Lower leg skin (tissue), 4 donors: Measurements from ENCODE around the gene PHTF2. TPM values are rescaled to one million over a fixed set of nuclear protein-coding genes. Genes with fewer than 3 reads are reported as not detected.

Experiments
- DNase-seq, 2 donors: peaks; one replicate each; pipeline ENCODE4 v3.0.0-alpha.2; 2019; ENCODE audit warnings: low spot score in 2 of 2
- H3K4me3 ChIP-seq: fragments of 200-600 bp; sonication (generic); 2 replicates; pipeline ENCODE4 v1.5.1; 2017; ENCODE audit warnings: mild to moderate bottlenecking, low read depth; ENCODE audit not compliant: poor library complexity, severe bottlenecking
- POLR2A ChIP-seq, 2 donors: fragments of 450-650 bp; IDR thresholded peaks; one replicate each; pipeline ENCODE4 v1.6.1; 2016 to 2017; ENCODE audit warnings: antibody characterized with exemption in 2 of 2, mild to moderate bottlenecking in 1 of 2, moderate library complexity in 1 of 2
- WGBS, 2 donors: methylation state at CpG; one replicate each; pipeline ENCODE4 v1.1.5; 2018; 5-methylcytosine and 5-hydroxymethylcytosine counted together
- intact Hi-C: fragments of 100-400 bp; cut with DNase I; formaldehyde crosslinking; loops from one replicate; pipeline ENCODE4 v1.15.0; 2023; ENCODE audit warnings: low total_unique reads
- total RNA-seq, 4 donors: library from RNA; depleted of rRNA; stranded (reverse); fragments of >200 nt; gene quantifications; one replicate each; pipeline ENCODE4 v1.1.0, GENCODE V29; 2016
- TF ChIP-seq, protein P1 (sequence below), 3 donors: fragments of 450-650 bp; IDR thresholded peaks; one replicate each; pipeline ENCODE4 v1.5.1; 2016; ENCODE audit warnings: antibody characterized with exemption in 3 of 3, mild to moderate bottlenecking in 3 of 3, moderate library complexity in 2 of 3

PHTF2 gene
- total RNA-seq, 4 donors from 2014 or later = 6.9 to 11.9 (median 9.8) TPM

DNA sequence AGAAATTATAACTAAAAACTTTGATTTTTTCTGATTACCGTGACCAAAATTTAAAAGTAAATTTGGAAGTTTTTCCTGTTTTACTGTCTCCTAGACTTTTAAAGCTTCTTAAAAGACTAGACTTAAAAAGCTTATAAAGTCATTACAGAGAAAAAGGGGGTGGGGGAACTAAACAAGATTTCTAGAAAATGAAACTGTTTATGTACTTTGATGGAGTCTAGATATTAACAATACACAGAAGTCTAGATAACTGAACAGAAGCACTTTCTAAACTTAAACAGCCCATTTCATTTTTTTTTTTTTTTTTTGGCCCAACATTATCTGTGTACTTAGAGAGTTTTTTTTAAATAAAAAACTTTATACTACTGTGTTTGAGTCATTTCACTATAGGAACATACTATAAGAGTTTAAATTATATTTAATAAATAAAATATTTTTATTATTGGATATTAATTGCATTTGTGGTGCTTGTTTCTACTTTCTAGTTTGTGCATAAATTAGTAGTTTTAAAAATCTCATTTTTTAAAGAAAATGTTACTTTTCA is 98.5 kb downstream of the PHTF2 start:
- H3K4me3 ChIP-seq = no peak overlapping the region
- TF ChIP-seq POLR2A (IDR thresholded peaks at IDR 0.05) = no peak
- TF ChIP-seq, protein P1, sequence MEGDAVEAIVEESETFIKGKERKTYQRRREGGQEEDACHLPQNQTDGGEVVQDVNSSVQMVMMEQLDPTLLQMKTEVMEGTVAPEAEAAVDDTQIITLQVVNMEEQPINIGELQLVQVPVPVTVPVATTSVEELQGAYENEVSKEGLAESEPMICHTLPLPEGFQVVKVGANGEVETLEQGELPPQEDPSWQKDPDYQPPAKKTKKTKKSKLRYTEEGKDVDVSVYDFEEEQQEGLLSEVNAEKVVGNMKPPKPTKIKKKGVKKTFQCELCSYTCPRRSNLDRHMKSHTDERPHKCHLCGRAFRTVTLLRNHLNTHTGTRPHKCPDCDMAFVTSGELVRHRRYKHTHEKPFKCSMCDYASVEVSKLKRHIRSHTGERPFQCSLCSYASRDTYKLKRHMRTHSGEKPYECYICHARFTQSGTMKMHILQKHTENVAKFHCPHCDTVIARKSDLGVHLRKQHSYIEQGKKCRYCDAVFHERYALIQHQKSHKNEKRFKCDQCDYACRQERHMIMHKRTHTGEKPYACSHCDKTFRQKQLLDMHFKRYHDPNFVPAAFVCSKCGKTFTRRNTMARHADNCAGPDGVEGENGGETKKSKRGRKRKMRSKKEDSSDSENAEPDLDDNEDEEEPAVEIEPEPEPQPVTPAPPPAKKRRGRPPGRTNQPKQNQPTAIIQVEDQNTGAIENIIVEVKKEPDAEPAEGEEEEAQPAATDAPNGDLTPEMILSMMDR (IDR thresholded peaks at IDR 0.05) = no peak
- intact Hi-C loops = no loop called here
- 94 to 98% methylated on average over 1 of the region's 1 CpG for WGBS, 2 donors
- no peak for DNase-seq

- no peak for DNase-seq
- no peak overlapping the region for H3K4me3 ChIP-seq
- TF ChIP-seq, protein P1 (IDR thresholded peaks at IDR 0.05) = no peak
- TF ChIP-seq POLR2A (IDR thresholded peaks at IDR 0.05) = no peak
- intact Hi-C loops = no loop called here
- 90 to 95% methylated on average over 2 of the region's 2 CpGs for WGBS, 2 donors
Observed at GRCh38 chr7:77899516-77899915, 100.9 kb downstream of the PHTF2 start.

- TF ChIP-seq POLR2A (IDR thresholded peaks at IDR 0.05) = no peak
- TF ChIP-seq, protein P1 (IDR thresholded peaks at IDR 0.05) = no peak
Observed at GRCh38 chr7:77903597-77903996, 105.0 kb downstream of the PHTF2 start.

DNA sequence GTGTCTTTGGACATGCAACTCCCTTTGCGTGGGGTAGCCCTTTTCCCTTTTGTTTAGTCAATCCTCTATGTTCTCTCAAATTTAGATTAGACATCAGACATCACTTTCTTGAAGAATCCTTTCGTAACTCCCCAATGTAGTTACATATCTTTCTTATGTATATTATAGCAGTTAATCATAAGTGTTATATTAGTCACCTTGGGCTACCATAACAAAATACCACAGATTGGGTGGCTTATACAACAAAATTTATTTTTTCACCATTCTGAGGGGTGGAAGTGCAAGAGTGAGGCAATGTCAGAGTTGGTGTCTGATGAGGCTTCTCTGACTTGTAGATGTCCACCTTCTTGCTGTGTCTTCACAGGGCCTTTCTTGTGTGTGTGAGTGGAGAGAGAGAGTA is 105.7 kb downstream of the PHTF2 start:
- intact Hi-C loops = no loop called here
- DNase-seq = no peak
- TF ChIP-seq, protein P1 (IDR thresholded peaks at IDR 0.05) = no peak
- TF ChIP-seq POLR2A (IDR thresholded peaks at IDR 0.05) = no peak
- 95 to 97% methylated on average over 2 of the region's 2 CpGs for WGBS, 2 donors
- no peak overlapping the region for H3K4me3 ChIP-seq

More at GRCh38 chr7:77903597-77903996, 105.0 kb downstream of the PHTF2 start:
- 81 to 83% methylated on average over 2 of the region's 2 CpGs for WGBS, 2 donors
- intact Hi-C loops = no loop called here
- no peak overlapping the region for H3K4me3 ChIP-seq
- no peak for DNase-seq

DNA sequence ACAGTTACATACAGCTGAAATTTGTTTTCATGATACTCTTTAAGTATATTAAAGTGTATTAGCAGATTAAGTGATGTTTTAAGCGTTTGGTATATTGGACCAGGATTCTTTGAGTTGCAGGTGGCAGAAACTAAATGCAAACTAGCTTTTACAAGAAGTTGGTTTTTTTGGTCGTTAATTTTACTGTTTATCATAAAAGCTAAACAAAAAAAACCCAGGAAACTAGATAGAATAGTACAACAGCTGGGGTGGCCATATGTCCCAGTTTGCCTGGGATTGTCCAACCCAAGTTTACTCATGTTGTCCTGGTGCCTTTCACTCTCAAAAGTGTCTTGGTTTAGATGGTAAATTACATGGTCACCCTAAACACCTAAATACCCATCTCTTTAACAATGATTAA is 108.7 kb downstream of the PHTF2 start:
- no peak for DNase-seq
- no peak overlapping the region for H3K4me3 ChIP-seq
- TF ChIP-seq POLR2A (IDR thresholded peaks at IDR 0.05) = no peak
- TF ChIP-seq, protein P1 (IDR thresholded peaks at IDR 0.05) = no peak
- intact Hi-C loops = no loop called here
- WGBS, 2 donors = 93 to 97% methylated on average over 2 of the region's 2 CpGs

DNA sequence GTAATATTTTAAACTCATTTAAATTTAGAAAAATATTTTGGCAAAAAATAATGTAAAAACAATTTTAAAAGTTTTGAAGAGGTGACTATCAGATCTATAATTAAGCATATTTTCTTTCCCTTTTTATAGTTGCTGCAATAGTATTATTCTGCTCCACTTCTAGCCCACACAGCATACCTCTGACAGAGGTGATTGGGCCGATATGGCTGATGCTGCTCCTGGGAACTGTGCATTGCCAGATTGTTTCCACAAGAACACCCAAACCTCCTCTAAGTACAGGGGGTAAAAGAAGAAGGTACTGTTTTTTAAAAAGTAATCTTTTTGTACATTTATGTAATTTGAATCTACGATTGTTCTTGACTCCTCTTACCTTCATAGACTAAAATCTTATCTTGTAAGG is 110.1 kb downstream of the PHTF2 start:
- H3K4me3 ChIP-seq = no peak overlapping the region
- WGBS, 2 donors = 94 to 95% methylated on average over 2 of the region's 2 CpGs
- DNase-seq = no peak
- intact Hi-C loops = no loop called here
- TF ChIP-seq, protein P1 (IDR thresholded peaks at IDR 0.05) = no peak
- no peak for TF ChIP-seq POLR2A (IDR thresholded peaks at IDR 0.05)
